Renal cortical epithelial cell (primary cell): ENCODE measurements around the gene MTF2. TPM values are rescaled to one million over a fixed set of nuclear protein-coding genes. Genes with fewer than 3 reads are reported as not detected.
"Not testable (repeated sequence)": the region's sequence is repeated elsewhere in the genome, so short reads cannot be mapped to it uniquely, and the experiment has no call there.

Source experiments
- DNase-seq: peaks from one replicate; pipeline ENCODE4 v3.0.0-alpha.2; 2011; ENCODE audit warnings: low read depth
- total RNA-seq: library from RNA; depleted of rRNA; stranded (reverse); fragments of >200 nt; gene quantifications from 2 replicates; pipeline ENCODE4 v1.2.3, GENCODE V29; 2014

MTF2 gene
- total RNA-seq, 1 donor from 2014 or later: 43.7 TPM

DNA sequence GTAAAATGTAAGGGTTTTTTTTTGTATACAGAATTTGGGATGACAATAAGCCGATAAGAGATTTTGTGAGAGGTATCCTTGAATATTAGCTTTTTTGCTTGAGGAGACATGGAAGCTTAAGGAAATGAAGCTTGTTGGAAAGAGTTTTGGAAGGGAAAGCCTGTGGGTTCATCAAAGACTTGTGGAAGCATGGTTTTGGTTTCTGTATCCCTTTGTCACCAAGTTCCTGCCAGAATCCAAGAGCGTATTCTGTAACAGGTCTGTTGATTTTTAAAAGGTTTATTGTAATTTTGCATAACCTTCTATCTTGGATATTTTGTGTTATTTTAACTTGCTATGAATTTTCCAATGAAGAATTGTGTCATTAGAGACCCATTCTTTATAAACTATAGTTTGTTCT, 63.1 kb downstream of the MTF2 start:
- no peak for DNase-seq

DNA sequence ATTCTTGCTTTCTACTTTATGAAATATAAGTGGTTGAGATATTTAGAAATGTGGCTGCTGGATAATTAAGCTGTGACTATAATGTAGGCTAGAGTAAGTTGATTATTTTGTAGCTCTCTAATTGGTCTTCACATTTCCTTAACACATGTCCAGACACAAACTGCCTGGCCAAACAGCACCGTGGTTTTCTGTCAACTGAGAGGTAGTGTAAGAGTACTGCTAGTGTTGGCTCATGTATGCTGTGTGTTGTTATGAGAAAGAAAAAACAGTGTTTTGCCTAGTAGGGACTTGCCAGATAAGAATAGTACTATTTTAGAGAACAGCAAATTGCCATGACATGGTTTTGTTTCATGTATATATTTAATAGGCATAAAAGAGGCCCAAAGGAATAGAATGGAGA, 64.1 kb downstream of the MTF2 start:
- DNase-seq: peak; percentile 13

DNA sequence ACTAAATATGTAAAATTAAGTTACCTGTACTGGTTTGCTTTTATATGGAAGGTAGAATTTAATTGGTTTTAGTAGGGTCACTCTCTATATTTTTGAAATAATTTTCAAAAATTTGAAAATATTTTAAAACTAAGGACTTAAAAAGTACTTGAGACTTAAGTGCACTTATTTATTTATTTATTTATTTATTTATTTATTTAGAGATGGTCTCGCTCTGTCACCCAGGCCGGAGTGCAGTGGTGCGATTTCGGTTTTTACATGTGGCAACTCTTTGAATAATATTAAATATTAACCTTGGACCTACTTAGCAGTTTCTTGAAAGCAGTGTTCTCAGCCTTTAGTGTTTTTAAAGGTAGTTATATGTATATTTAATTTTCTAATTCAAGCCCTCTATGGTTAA, 64.7 kb downstream of the MTF2 start:
- DNase-seq: peak; percentile 8

DNA sequence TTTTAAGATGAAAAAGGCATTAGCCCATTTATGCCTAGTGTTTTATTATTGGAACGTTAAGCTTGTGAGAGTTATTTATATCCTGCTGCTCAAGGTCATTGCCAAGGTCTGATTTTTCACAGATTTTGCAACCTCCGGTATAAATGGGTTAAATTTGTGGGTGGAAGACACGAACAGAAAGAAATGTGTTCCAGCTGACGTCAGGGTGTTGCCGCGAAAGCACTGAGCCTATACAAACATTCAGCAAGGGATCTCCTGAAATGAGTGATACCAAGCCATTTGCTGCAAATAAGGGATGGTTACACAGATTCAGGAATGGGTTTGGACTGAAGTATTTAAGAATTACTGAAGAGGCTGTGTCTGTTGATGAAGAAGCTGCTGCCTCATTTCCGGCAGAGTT, 68.9 kb downstream of the MTF2 start:
- DNase-seq: no peak

DNA sequence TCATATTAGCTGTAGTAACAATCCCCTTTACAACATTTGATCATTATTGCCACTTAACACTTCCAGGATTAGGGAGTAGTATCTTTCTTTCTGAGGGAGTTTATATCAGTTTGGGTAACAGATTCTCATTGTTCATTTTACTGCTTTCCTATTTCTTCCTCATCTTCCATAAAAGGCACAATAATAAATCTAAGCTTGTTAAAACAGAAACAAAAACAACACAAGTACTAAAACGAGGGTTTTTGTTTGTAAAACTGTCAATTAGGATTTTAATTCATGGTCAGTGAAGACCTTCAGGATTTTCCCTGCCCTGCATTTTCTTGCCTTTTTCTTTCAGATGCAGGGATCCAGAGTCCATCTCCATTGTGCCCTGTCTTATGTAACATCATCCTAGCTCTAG, 71.6 kb downstream of the MTF2 start:
- DNase-seq: no peak

DNA sequence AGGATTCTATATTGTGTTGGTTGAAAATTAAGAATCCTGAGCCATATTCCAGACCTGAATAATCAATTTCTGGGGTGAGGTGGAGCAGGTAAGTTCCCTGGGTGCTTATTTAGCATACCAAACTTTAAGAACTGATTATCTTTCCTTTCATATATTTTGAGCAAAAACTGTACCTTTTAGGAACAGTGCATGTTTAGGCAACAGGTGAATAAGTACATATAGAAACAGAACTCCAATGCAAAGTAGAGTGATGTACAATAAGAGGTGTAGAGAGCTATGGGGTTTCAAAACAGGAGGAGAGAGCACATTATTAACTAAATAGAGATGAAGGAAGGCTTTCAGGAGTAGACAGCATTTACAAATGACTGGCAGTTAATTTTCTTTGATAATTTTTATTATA, 72.4 kb downstream of the MTF2 start:
- DNase-seq: no peak

DNA sequence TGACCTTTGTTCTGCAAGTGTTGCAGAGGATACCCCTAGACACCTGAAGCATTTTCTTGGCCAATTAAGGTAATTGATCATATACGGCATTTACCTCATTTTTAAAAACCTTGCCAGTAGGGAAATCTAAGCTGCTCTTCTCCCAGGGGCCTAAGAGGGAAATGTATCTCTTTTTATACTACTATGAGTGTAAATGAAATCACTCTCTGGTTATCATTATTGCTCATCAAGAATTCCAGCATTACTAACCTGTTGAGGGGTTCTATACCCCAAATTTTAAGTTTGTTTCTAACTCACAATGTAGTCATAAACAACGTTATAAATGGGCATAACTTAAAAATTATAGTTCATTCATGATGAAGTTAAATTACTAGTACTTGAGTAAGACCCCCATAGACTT, 73.8 kb downstream of the MTF2 start:
- DNase-seq: no peak

DNA sequence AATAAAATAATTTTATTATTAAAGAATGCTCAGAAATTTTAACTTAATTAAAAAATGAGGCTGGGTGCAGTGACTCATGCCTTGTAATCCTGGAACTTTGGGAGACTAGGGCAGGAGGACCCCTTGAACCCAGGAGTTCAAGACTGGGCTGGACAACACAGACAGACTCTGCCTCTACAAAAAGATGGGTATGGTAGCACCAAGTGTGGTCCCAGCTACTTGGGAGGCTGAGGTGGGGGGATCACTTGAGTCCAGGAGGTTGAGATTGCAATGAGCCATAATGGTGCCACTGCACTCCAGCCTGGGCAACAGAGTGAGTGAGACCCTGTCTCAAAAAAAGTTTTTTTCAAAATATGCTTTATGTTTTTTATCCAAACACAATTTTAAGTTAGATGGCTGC, 75.8 kb downstream of the MTF2 start:
- no peak for DNase-seq

DNA sequence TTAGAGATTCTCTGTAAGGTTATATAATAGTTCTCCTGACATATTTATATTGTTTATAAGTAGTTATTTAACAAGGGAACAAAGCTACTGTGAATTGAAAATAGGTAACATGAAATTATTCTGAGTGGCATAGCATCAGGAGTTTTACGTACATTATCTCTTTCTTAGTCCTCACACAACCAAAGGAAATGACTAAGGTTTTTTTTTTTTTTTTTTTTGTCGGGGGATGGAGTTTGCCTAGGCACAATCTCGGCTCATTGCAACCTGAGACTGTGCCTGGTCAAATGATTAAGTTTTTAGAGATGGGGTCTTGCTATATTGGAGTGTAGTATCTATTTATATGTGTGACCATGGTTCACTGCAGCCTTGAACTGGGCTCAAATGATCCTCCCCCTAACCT, 76.3 kb downstream of the MTF2 start:
- DNase-seq: no peak

DNA sequence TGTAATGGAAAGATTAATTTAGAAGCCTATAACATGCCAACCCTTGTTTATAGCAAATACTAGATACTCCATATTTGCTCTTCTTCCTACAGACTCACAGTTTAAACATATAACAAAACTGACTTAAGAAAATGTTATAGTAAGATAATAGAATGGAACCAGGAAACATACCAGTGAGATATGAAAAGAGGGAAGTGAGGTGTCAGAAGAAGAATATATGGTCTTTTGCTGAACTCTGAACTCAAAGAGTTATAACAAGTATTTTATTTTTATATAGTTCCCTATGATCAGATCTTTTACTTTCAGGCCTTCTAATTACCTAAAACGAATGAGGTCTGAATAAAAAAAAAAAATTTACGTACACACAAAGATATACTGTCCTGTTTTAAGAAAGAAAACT, 80.3 kb downstream of the MTF2 start:
- DNase-seq: no peak

DNA sequence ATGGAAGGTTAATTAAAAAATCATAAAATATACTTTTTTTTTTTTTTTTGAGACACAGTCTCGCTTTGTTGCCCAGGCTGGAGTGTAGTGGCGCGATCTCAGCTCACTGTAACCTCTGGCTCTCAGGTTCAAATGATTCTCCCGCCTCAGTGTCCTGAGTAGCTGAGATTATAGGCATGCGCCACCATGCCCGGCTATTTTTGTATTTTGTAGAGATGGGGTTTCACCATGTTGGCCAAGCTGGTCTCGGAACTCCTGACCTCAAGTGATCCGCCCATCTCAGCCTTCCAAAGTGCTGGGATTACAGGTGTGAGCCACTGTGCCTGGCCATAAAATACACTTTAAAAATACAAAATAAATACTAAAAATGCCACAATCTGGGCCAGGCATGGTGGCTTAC, 84.2 kb downstream of the MTF2 start:
- DNase-seq: not testable (repeated sequence)

DNA sequence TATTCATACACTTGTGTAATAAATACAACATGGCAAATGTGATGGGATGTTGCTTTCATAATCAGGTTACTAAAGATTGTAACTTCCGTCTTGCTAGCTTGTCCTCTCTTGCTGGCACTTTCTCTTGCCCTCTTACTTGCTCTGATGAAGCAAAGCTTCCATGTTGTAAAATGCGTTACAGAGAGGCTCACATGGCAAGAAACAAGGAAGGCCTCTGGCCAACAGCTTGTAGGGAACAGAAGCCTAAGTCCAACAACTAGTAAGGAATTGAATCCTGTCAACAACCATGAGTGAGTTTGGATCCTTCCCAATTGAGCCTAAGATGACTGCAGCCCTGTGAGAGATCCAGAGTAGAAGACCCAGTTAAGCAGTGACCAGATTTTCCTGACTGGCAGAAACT, 85.7 kb downstream of the MTF2 start:
- DNase-seq: no peak

DNA sequence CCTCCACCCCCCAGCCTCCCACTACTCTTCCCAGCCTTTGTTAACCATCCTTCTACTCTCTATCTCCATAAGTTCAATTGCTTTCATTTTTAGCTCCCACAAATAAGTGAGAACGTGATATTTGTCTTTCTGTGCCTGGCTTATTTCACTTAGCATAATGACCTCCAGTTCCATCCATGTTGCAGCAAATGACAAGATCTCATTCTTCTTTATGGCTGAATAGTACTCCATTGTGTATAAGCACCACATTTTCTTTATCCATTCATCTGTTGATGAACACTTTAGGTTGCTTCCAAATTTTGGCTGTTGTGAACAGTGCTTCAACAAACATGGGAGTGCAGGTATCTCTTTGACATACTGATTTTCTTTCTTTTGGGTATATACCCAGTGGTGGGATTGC, 86.8 kb downstream of the MTF2 start:
- DNase-seq: not testable (repeated sequence)

DNA sequence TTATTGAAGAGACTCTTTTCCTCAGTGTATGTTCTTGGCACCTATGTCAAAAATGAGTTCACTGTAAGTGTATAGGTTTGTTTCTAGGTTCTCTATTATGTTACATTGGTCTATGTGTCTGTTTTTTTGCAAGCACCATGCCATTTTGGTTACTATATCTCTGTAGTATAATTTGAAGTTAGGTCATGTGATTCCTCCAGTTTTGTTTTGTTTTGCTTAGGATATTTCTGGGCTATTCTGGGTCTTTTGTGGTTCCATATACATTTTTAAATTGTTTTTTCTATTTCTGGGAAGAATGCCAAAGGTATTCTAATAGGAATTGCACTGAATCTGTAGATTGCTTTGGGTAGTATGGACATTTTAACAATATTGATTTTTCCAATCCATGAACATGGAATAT, 87.9 kb downstream of the MTF2 start:
- no peak for DNase-seq

DNA sequence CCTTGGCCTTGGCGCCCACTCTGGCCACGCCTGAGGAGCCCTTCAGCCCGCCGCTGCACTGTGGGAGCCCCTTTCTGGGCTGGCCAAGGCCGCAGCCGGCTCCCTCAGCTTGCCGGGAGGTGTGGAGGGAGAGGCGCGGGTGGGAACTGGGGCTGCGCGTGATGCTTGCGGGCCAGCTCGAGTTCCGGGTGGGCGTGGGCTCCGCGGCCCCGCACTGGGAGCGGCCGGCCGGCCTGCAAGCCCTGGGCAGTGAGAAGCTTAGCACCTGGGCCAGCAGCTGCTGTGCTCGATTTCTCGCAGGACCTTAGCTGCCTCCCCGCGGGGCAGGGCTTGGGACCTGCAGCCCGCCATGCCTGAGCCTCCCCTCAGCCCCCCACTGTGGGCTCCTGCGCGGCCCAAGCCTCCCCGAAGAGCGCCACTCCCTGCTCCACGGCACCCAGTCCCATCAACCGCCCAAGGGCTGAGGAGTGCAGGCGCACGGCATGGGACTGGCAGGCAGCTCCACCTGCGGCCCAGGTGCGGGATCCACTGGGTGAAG, 91.1 kb downstream of the MTF2 start:
- not testable (repeated sequence) for DNase-seq

DNA sequence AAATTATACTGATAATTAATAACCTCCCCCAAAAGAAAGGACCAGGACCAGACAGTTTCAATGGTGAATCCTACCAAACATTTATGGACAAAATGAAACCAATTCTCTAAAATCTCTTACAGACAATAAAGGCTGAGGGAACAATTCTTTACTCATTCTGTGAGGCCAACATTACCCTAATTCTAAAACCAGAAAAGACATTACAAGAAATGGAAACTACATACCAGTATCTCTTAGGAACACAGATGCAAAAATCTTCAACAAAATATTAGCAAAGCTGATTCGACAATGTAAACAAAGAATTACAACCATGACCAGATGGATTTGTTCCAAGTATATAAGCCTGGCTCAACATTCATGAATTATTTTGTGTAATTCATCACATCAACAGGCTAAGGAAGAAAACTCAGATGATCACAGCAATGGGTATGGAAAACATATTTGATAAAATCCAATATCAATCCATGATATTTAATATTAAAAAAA, 92.5 kb downstream of the MTF2 start:
- DNase-seq: no peak

DNA sequence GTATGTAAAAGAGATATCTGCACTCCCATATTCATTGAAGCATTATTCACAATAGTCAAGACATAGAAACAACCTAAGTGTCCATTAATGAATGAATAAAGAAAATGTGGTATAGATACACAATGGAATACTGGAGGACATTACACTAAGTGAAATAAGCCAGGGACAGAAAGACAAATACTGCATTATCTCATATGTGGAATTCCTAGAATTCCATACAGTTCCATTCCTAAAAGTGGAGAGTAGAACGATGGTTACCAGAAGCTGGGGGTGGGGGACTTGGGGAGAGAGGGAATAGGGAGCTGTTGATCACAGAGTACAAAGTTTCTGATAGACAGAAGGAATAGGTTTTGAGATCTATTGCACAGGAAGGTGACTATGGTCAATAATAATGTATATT, 93.7 kb downstream of the MTF2 start:
- no peak for DNase-seq

DNA sequence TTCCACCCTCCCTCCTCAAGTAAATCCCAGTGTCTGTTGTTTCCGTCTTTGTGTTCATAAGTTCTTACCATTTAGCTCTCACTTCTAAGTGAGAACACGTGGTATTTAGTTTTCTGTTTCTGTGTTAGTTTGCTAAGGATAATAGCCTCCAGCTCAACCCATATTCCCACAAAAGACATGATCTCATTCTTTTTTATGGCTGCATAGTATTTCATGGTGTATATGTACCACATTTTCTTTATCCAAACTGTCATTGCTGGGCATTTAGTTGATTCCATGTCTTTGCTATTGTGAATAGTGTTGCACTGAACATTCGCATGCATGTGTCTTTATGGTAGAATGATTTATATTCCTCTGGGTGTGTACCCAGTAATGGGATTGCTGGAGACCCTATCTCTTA, 95.6 kb downstream of the MTF2 start:
- DNase-seq: not testable (repeated sequence)

DNA sequence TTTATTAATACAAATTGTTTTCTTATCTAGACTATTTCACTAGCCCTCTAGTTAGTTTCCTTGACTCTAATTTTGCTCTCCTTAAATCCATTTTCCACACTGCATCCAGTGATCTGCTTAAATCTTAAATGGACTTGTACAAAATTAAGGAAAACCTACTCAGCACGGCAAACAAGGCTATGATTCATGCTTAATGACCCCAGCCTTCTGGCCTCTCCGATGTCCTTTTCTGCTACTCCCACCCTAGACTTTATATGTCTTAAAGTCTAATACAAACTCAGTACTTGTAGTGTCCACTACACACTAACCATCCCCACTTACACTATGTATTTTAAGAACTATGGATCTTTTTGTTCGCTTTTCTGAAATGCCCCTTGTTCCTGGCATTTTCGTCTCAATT, 98.9 kb downstream of the MTF2 start:
- DNase-seq: peak; percentile 52

DNA sequence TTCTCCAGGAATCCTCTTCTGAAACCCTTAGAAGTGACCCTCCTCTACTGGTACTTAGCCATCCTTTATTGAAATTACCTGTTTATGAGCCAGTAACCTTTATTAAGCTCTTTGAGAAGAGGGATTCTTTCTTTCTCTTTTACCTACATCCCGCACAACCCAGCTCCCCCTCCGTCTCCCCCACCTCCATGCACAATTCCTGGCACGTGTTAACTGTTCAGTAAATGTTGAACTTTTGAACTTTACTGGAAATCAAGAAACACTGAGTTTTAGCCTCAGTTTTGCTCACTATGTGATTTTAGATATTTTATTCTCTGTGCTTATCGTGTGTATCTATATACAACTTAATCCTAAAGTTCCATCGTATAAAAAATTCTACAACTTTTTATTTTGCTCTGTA, 99.3 kb downstream of the MTF2 start:
- DNase-seq: peak; percentile 9

DNA sequence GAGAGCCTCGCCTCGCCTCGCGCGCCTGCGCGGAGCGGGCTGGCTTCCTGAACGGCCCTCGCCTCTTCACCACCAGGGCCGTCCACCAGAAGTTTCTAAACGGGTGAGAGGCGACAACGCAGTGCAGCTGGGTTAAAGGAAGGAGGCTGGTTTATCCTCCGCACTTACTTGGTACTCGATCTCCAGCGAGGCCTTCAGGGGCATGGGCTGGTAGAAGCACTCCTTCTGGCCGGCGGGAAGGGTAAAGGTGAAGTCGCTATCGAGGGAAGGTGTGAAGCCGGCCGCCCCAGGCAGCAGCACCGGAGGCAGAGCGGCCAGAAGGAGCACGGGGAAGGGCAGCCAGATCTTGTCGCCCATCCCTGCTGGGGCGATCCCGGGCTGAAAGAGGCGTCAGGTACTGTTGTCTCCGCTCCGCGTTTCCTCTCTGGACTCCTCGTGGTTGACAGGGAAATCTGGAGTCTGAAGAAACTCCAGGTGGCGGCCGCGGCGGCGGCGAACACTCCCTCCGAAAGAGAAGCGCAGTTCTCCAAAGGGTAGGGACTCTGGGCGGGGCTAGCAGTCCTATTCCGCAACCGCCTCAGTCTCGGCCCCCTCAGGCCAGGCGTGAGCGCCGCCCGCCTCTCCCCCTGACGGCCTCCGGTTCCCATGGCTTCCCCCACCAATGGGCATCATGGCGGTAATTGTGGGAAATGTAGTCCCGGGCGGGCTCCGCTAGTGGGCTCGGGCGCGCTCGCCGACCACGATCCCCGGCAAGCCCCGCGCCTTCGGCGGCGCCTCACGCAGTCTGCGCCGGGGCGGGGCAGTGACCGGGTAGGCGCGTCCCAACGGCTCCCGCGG, 101.0 kb downstream of the MTF2 start, which contains the start of gene TMED5:
Gene TMED5, minus strand, starts transcription at position 528 of the 837 bp plus-strand sequence. Its CDS starts 171 bp downstream, at position 357.
- DNase-seq: peak; percentile 92

DNA sequence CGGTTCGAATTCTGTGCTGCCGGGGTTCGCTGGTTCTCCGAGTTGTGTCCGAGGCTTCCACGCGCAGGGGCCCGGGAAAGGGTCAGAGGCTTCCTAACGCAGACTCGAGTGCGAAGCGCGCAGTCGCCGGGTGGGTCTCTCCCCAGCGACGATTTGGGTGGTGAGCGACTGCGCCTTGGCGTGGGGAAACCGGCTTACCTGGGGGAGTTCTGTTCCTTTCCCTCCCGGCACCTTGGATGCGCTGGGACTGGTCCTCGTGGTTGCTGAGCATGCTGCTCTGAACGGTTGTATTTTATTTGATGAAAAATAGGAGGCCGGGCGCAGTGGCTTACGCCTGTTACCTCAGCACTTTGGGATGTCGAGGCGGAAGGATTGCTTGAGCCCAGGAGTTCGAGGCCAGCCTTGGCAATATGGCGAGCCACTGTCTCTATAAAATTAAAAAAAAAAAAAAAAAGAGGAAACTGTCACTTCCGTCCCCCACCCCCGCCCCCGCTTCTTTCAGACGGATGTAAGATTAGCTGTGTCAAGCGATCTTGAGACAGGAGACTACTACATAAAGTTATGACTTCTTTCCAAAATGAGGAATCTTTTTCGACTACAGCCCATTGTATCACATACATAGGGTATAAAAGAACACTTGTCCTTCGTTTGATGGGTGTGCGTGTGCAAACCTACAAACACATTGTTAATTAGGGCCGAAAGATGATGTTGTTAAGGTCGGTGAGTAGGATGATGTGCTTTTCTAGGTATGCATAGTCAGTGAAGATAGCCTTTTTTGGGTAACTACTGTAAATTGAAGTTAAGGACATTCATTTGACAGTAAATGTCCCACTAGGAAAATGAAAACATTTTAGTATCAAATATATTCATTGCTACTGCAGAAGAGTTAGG, 101.9 kb downstream of the MTF2 start, which contains the start of gene CCDC18:
Gene CCDC18, plus strand, starts transcription at position 2 of the 891 bp plus-strand sequence. CDS start 2,638 bp downstream, outside the sequence.
- peak; percentile 15 for DNase-seq
